Smooth muscle cell (in vitro differentiated cells): ENCODE results near the gene IMMT. TPM values are rescaled to one million over a fixed set of nuclear protein-coding genes. Genes with fewer than 3 reads are reported as not detected.

Experiments
- DNase-seq: peaks from one replicate; lab custom pipeline; 2025; ENCODE audit not compliant: unreplicated experiment; lab: John Stamatoyannopoulos, UW
- H2AFZ ChIP-seq: fragments of 200-600 bp; sonication (generic); 2 replicates; pipeline ENCODE4 v1.6.0; 2016; ENCODE audit warnings: antibody characterized with exemption, low read depth, mild to moderate bottlenecking
- H3F3A ChIP-seq: fragments of 200-600 bp; sonication (generic); 2 replicates; pipeline ENCODE4 v1.6.0; 2017; ENCODE audit warnings: antibody characterized with exemption, low read depth
- H3K27ac ChIP-seq: fragments of 200-600 bp; sonication (generic); 2 replicates; pipeline ENCODE4 v1.5.1; 2016; ENCODE audit warnings: low read depth, mild to moderate bottlenecking
- H3K27me3 ChIP-seq: fragments of 200-600 bp; sonication (generic); 2 replicates; pipeline ENCODE4 v1.6.1; 2016; ENCODE audit warnings: low read depth, mild to moderate bottlenecking
- H3K36me3 ChIP-seq: fragments of 200-600 bp; sonication (generic); 2 replicates; pipeline ENCODE4 v1.5.1; 2016; ENCODE audit warnings: low read depth
- H3K4me1 ChIP-seq: fragments of 200-600 bp; sonication (generic); 2 replicates; pipeline ENCODE4 v1.5.1; 2016; ENCODE audit warnings: low read depth
- H3K4me2 ChIP-seq: fragments of 200-600 bp; sonication (generic); 2 replicates; pipeline ENCODE4 v1.6.0; 2016; ENCODE audit warnings: mild to moderate bottlenecking
- H3K4me3 ChIP-seq: fragments of 200-600 bp; sonication (generic); 2 replicates; pipeline ENCODE4 v1.5.1; 2016; ENCODE audit warnings: mild to moderate bottlenecking
- H3K79me2 ChIP-seq: fragments of 200-600 bp; sonication (generic); 2 replicates; pipeline ENCODE4 v1.6.0; 2016; ENCODE audit warnings: low read depth, mild to moderate bottlenecking
- H3K9ac ChIP-seq: fragments of 200-600 bp; sonication (generic); 2 replicates; pipeline ENCODE4 v1.6.0; 2016; ENCODE audit warnings: low read depth
- H3K9me3 ChIP-seq: fragments of 200-600 bp; sonication (generic); replicated peaks from 2 replicates; pipeline ENCODE4 v1.5.1; 2016; ENCODE audit warnings: low read depth
- H4K20me1 ChIP-seq: fragments of 200-600 bp; sonication (generic); 2 replicates; pipeline ENCODE4 v1.6.0; 2016; ENCODE audit warnings: low read depth
- WGBS: methylation state at CpG from one replicate; pipeline ENCODE4 v1.1.7; 2016; ENCODE audit warnings: low lambda C conversion rate; 5-methylcytosine and 5-hydroxymethylcytosine counted together
- polyA plus RNA-seq: library from polyadenylated mRNA; unstranded; fragments of >200 nt; fragmentation: Nextera tagmentation; extraction: Ambion mirVana; gene quantifications from 2 replicates; pipeline ENCODE4 v1.2.1, GENCODE V29; 2016
- total RNA-seq: library from RNA; depleted of rRNA; stranded (reverse); fragments of >200 nt; gene quantifications from 2 replicates; pipeline ENCODE4 v1.2.3, GENCODE V29; 2014
- TF ChIP-seq, protein P1 (sequence below): fragments of 200-600 bp; sonication (generic); IDR thresholded peaks from 2 replicates; pipeline ENCODE4 v1.5.1; 2017; ENCODE audit warnings: borderline replicate concordance, mild to moderate bottlenecking, antibody characterized with exemption; ENCODE audit not compliant: insufficient read depth, poor library complexity, severe bottlenecking

Gene IMMT
- total and polyA plus RNA-seq, 2 experiments from 2014 or later = 71.1 to 74.5 TPM

DNA sequence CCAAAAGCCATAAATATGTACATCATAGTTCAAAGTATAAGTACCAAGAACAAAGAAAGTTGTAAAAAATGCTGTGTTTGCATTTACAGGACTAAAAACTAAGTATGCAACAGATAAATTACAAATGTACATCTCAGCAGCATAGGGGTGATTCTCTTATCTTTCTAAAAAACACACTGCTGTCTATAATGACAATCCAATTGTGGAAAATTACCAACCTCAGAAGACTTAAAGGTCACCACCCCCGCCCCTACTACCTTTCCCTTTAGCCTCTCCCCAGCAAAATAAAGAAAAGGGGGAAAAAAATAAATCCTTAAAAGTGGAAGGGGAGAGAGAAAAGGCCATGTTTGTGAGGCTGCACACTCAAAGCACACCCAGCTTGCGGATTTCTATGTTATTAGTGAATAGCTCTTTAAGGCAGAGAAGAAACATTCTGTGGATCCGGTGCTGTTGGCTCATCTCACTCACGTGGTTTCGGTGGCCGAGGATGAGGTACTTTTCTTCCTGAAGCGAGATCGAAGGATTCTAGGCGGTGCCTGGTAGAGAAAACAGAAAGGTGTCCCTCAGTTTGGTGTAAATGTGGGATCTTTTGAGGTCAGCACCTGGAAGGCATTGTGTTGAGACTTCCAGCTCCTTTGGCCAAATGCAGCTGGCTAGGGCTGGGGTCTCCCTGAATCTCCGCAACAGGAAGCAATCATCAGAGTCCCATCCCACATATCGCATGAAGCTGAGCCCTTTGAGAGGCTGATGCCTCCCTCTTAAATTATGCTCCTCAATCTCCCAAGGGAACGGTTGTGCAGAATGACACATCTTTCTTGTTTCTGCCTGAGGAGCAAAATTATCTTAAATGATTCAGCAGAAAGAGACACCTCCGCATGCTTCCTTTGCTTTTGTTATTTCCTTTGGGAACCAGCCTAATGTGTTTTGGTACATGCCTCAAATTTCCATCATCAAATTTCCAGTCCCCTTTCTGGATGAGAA lies 21.6 kb upstream of the IMMT start:
- TF ChIP-seq, protein P1, sequence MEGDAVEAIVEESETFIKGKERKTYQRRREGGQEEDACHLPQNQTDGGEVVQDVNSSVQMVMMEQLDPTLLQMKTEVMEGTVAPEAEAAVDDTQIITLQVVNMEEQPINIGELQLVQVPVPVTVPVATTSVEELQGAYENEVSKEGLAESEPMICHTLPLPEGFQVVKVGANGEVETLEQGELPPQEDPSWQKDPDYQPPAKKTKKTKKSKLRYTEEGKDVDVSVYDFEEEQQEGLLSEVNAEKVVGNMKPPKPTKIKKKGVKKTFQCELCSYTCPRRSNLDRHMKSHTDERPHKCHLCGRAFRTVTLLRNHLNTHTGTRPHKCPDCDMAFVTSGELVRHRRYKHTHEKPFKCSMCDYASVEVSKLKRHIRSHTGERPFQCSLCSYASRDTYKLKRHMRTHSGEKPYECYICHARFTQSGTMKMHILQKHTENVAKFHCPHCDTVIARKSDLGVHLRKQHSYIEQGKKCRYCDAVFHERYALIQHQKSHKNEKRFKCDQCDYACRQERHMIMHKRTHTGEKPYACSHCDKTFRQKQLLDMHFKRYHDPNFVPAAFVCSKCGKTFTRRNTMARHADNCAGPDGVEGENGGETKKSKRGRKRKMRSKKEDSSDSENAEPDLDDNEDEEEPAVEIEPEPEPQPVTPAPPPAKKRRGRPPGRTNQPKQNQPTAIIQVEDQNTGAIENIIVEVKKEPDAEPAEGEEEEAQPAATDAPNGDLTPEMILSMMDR = no peak
- no peak overlapping the region for H3K9ac ChIP-seq
- 81% methylated on average over 13 of the region's 13 CpGs for WGBS

DNA sequence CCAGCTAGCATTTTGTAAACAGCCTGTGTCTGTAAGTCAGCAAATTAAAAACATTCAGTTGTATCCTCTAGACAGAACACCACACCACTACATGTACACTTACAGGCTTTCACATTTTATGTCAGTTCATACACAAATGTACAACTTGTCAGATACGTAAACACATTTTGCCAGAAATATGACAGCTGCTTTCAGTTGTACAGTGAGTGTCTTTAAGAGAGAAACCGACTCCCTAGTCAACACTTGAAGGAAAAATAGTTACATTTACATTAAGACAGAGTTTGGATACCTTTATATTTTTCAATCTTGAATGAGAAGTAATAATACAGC lies 19.2 kb upstream of the IMMT start:
- Histone ChIP-seq H3K36me3 (peaks cover 15% of the 10 kb centered on the region), H3K9ac (no peak overlapping the region), H3K4me2 (no peak overlapping the region), H4K20me1 (no peaks in the 10 kb centered on the region), H3K4me3 (no peak overlapping the region), H3K4me1 (no peaks in the 10 kb centered on the region), H3K79me2 (no peaks in the 10 kb centered on the region), H2AFZ (no peak overlapping the region), H3K27me3 (no peaks in the 10 kb centered on the region), H3K9me3 (no peaks in the 10 kb centered on the region), H3F3A (peaks cover 7% of the 10 kb centered on the region), H3K27ac (no peak overlapping the region)
- 96% methylated on average over 2 of the region's 2 CpGs for WGBS
- TF ChIP-seq, protein P1 = no peak
- DNase-seq = no peak

More for the DNA sequence above, 21.6 kb upstream of the IMMT start:
- Histone ChIP-seq H3K9me3 (no peaks in the 10 kb centered on the region), H3K27ac (no peak overlapping the region), H4K20me1 (no peaks in the 10 kb centered on the region), H3K36me3 (peaks cover 5% of the 10 kb centered on the region), H3K4me3 (no peak overlapping the region), H3K4me2 (no peak overlapping the region), H3K4me1 (no peaks in the 10 kb centered on the region), H3K27me3 (no peaks in the 10 kb centered on the region), H3F3A (peaks cover 6% of the 10 kb centered on the region), H2AFZ (no peak overlapping the region), H3K79me2 (no peaks in the 10 kb centered on the region)
- DNase-seq = no peak

DNA sequence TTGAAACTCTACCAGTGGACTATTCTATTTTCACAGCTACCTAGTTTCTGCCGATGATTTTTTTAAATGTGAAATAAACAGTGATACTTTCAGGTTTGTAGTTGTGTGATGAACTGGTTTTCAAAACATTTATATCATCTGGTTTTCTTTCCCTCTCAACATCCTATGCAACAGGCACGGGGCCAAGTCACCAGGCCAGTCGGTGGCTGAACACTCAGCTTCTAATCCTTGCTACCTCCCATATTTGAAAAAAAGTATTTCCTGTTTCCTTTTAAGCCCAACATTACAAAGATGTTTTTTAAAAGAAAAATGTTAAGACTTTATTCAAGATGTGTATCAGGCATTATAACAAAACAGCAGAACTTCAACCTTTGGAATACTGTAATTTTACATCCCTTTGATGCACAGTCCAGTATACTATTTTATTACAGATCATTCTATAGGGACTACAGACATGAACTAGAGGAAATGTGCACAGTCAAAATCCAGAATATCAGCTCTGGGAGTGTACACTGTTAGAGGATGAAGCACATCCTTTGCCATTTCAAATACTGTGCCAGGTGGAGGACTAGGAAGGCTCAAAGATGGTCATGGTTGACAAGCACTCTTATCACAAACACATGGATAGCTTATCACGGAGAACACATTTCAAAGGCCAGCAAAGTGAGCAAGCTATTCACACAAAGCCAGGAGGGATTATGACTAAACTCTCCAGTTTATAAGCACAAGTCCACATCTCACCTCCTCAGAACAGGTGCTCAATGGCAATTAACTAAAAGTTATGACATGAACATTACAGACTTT lies 18.6 kb upstream of the IMMT start:
- Histone ChIP-seq H3F3A (peaks cover 7% of the 10 kb centered on the region), H3K27me3 (no peaks in the 10 kb centered on the region), H3K9ac (no peak overlapping the region), H4K20me1 (no peaks in the 10 kb centered on the region), H3K4me3 (no peak overlapping the region), H3K9me3 (no peaks in the 10 kb centered on the region), H3K4me1 (no peaks in the 10 kb centered on the region), H3K79me2 (no peaks in the 10 kb centered on the region), H3K36me3 (peaks cover 16% of the 10 kb centered on the region), H3K27ac (no peak overlapping the region), H3K4me2 (no peak overlapping the region), H2AFZ (no peak overlapping the region)
- TF ChIP-seq, protein P1 = no peak
- WGBS = 91% methylated on average over 4 of the region's 4 CpGs
- no peak for DNase-seq
